ENCODE results near the gene PFKP.

PFKP gene

DNA sequence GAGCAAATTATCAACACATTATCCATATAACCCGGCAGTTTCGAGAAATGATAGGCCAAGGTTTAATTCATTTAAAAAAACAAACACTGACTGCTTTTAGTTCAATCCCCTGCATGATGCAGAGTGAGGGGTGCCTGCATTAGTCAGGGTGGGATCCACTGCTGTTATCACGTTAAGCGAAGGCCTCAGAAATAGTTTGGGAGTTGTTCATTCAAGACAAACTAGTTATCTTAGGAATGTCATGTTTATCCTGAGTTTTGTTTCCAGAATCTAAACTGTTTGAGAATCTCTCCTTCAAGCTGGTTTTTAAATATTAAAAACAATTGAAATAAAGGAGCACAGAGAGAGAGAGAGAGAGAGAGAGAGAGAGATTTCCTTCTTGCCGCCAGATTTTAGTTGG, 36.6 kb upstream of the PFKP start:
- Histone ChIP-seq H3K36me3 (ENCODE audit: low read length) (no peaks in the 10 kb centered on the region), H2AFZ (ENCODE audit: low read depth, low read length, severe bottlenecking) (no peak overlapping the region), H3K4me2 (ENCODE audit: low read depth, low read length, poor library complexity, severe bottlenecking) (no peak overlapping the region), H3K79me2 (ENCODE audit: insufficient read depth, low read length) (no peaks in the 10 kb centered on the region), H3K27me3 (ENCODE audit: low read length) (no peaks in the 10 kb centered on the region), H3K4me3 (ENCODE audit: insufficient read depth, low read length, poor library complexity, severe bottlenecking) (no peak overlapping the region), H4K20me1 (ENCODE audit: low read depth, low read length) (no peaks in the 10 kb centered on the region), H3K9me3 (ENCODE audit: insufficient read depth, low read length) (no peaks in the 10 kb centered on the region), H3F3A (ENCODE audit: insufficient read depth) (no peaks in the 10 kb centered on the region), H3K9me2 (replicated peaks; ENCODE audit: insufficient read depth, low read length) (no peaks in the 10 kb centered on the region), H3K27ac (ENCODE audit: low read depth, low read length) (no peak overlapping the region), H3K9ac (ENCODE audit: low read length) (no peak overlapping the region)
- TF ChIP-seq CTCF (IDR thresholded peaks at IDR 0.05; ENCODE audit: insufficient read depth, low read length, poor library complexity, severe bottlenecking) (no peak), EZH2phosphoT487 (conservative IDR thresholded peaks at IDR 0.05; ENCODE audit: low read length) (no peak)

GRCh38 chr10:3031490-3031889, 35.9 kb upstream of the PFKP start:
- no peak for TF ChIP-seq CTCF (IDR thresholded peaks at IDR 0.05; ENCODE audit: insufficient read depth, low read length, poor library complexity, severe bottlenecking)
- TF ChIP-seq EZH2phosphoT487 (conservative IDR thresholded peaks at IDR 0.05; ENCODE audit: low read length), result no peak
- Histone ChIP-seq H3K4me2 (ENCODE audit: low read depth, low read length, poor library complexity, severe bottlenecking) (no peak overlapping the region), H3K79me2 (ENCODE audit: insufficient read depth, low read length) (no peaks in the 10 kb centered on the region), H3K9ac (ENCODE audit: low read length) (no peak overlapping the region), H4K20me1 (ENCODE audit: low read depth, low read length) (no peaks in the 10 kb centered on the region), H3K27ac (ENCODE audit: low read depth, low read length) (no peak overlapping the region), H2AFZ (ENCODE audit: low read depth, low read length, severe bottlenecking) (no peak overlapping the region), H3K4me3 (ENCODE audit: insufficient read depth, low read length, poor library complexity, severe bottlenecking) (no peak overlapping the region), H3K36me3 (ENCODE audit: low read length) (no peaks in the 10 kb centered on the region), H3K9me2 (replicated peaks; ENCODE audit: insufficient read depth, low read length) (no peaks in the 10 kb centered on the region), H3K27me3 (ENCODE audit: low read length) (no peaks in the 10 kb centered on the region), H3K9me3 (ENCODE audit: insufficient read depth, low read length) (no peaks in the 10 kb centered on the region), H3F3A (ENCODE audit: insufficient read depth) (no peaks in the 10 kb centered on the region)

DNA sequence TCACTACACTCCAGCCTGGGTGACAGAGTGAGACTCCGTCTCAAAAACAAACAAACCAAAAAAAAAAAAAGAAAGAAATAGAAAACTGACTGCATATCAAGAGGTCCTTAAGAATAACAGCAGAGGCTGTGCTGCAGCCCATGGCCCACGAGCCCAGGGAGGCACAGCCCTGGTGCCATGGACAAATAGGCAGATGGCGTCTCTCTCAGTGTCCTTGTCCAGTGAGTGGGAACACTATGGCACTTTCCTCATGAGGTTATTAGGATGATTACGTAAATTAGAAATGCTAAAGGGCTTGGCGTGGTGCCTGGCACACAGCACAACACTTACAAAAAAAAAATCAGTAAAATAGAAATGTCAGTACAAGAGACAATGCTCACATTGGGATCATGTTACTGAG, 33.4 kb upstream of the PFKP start:
- Histone ChIP-seq H3F3A (ENCODE audit: insufficient read depth) (no peaks in the 10 kb centered on the region), H3K4me3 (ENCODE audit: insufficient read depth, low read length, poor library complexity, severe bottlenecking) (no peak overlapping the region), H2AFZ (ENCODE audit: low read depth, low read length, severe bottlenecking) (no peak overlapping the region), H3K9me2 (replicated peaks; ENCODE audit: insufficient read depth, low read length) (no peaks in the 10 kb centered on the region), H3K79me2 (ENCODE audit: insufficient read depth, low read length) (no peaks in the 10 kb centered on the region), H3K9ac (ENCODE audit: low read length) (no peak overlapping the region), H3K9me3 (ENCODE audit: insufficient read depth, low read length) (0 out of 2 replicates have a peak, but pooled peaks cover 4% of the 10 kb centered on the region), H3K4me2 (ENCODE audit: low read depth, low read length, poor library complexity, severe bottlenecking) (no peak overlapping the region), H4K20me1 (ENCODE audit: low read depth, low read length) (no peaks in the 10 kb centered on the region), H3K27me3 (ENCODE audit: low read length) (no peaks in the 10 kb centered on the region), H3K27ac (ENCODE audit: low read depth, low read length) (no peak overlapping the region), H3K36me3 (ENCODE audit: low read length) (no peaks in the 10 kb centered on the region)
- TF ChIP-seq EZH2phosphoT487 (conservative IDR thresholded peaks at IDR 0.05; ENCODE audit: low read length), result no peak
- TF ChIP-seq CTCF (IDR thresholded peaks at IDR 0.05; ENCODE audit: insufficient read depth, low read length, poor library complexity, severe bottlenecking), result no peak

Data from SU-DHL-6 (cell line).